Mesenteric fat pad (tissue), 1 donor: ENCODE results near the gene COL24A1. TPM values are rescaled to one million over a fixed set of nuclear protein-coding genes. Genes with fewer than 3 reads are reported as not detected.
"Not testable (repeated sequence)": the region's sequence is repeated elsewhere in the genome, so short reads cannot be mapped to it uniquely, and the experiment has no call there.

ENCODE experiments used
- DNase-seq: peaks from one replicate; pipeline ENCODE4 v3.0.0-alpha.2; 2020; ENCODE audit warnings: low spot score
- total RNA-seq: library from RNA; stranded (reverse); fragmentation: NEBNext Ultra II Directional; extraction: Animal tissue kit (Norgen Biotek cat#: 25700); gene quantifications from one replicate; pipeline ENCODE4 v1.2.1, GENCODE V29; 2021
- donor health status: DM: yes; HTN: yes; CAD: no.

COL24A1 gene
- total RNA-seq, 1 donor from 2014 or later: 0.32 TPM

DNA sequence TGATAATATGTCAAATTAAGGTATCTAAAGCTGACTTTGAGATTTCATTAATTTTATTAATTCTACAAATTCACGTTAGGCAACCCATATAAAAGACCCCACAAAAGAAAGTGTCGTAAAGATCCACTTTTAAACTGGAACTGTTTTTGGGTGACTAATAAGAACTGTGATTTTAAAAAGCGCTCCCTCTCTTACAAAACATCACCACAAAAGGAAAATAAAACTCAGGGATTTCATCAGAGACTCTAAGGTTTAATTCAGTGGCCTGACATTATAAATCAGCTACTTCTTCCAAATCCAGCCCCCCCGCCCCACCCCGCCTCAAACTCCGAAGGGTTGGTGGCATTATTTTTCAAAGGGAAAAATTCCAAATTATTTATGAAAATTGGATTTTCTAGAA is 2.7 kb downstream of the COL24A1 start:
- no peak for DNase-seq

DNA sequence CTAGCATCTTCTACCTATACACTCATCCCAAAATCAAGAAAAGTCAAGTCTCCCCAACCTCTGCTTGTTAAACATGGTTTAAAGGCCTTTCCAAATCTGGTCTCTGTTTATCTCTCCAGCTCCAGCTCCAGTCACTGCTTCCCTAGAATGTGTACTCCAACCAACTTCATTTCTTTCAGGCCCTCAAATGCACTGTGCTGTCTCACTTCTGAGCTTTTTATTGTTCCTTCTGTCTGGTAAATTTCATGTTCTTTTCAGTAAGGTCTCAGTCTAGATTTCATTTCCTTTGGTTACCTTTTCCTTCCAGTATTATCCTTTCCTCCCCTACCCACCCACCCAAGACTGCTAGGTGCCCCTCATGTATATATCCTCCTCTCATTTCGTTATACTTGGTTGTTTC is 3.7 kb downstream of the COL24A1 start:
- no peak for DNase-seq

DNA sequence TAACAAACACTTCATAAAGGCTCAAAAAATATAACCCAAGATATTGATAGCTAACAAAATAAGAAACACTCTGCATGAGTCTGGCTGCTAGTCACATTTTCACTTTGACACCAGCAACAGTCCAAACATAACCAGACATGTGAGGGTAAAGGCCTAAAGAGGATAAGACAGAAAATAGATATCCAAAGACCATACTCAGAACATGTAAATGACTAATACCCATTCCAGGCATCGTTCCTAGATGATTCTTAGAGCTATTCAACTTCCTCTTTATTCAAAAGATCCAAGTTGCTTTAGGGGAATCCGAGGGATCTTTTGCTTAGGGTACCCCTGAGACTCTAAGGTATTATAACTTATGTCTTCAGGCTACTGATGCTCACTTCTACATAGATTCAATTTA is 5.1 kb downstream of the COL24A1 start:
- DNase-seq: no peak

DNA sequence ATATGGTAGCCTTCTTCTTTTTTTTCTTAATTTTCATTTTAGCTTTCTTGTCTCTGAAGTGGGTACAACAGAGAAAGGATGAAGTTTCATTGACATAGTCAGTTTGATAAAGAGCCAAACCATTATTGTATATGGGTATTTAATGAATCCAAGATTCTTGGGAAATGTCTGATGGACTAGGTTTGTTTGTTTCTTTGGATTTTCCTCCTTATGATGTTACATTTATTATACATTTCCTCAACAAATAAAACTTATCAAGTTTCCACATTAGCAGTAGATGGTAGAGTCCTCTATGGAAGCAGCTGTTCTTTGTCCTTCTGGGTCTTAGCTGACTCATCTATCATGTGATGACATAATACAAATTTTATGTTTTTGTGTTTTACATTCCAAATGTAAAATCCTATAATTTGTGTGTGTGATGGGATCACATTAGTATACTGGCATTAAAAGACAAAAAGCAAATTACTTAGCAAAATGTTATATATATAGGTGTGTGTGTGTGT is 6.0 kb downstream of the COL24A1 start:
- DNase-seq: no peak

DNA sequence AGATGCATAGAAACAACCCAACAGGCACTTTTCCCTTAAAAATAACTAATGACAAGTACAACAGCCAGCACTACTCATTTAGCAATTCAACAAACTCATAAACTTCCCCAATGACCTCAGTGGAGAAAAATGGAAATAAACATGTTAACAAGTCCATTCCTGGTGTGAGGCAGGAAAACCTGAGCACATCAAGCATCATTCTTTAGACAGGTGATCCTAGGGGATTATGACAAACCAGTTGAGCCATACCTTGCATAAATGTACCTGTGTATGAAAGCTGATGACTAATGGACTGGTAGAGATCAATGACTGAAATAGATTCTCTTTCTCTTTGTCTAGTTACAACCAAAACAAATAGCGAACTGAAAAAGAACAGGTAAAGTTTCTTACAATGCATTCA is 7.0 kb downstream of the COL24A1 start:
- DNase-seq: no peak

- no peak for DNase-seq
Measured at GRCh38 chr1:86147755-86148154, 8.8 kb downstream of the COL24A1 start.

DNA sequence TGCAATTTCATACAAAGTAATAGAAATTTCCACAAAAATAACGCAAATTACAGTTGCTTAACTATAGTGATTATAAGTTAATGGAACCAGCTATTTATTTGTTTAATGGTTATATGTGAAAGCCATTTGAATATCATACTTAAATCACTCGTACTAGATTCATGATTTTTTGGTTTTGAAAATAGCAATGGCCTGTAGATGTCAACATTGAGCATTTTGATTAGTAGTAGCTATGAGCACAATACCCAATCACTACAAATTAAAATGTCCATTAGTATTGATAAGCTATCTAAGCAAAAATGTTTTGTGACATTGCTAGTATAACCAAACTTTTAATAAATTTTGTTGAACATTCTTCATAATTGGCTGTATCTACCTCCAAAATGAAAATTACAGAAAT is 10.0 kb downstream of the COL24A1 start:
- no peak for DNase-seq

DNA sequence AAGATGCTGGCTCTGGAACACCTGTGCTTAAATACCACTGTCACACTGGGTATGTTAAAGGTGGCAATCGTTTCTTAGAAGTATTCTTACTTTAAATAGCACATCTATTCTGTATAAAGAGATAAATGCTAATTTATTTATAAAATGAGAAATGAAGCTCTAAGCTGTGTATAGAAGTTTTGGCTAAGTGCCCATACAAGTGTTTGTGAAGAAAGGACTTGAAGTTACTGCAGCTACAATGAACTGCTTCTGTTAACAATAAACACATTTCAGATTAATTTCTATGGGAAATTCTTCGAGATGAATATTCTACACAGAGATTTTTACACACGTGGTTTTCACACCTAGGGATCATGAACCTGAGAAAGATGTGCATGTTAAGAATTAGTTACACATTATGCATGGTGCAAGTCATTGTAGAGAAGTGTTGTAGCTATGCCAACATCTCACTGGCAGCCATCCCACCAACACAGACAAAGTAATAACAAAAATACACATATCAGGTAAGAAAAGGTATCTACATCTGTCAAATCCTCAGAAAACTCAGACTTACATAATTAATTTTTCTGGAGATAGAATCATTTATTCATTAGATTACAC is 16.2 kb downstream of the COL24A1 start:
- DNase-seq: no peak

GRCh38 chr1:86138746-86139145 is 17.8 kb downstream of the COL24A1 start:
- no peak for DNase-seq

GRCh38 chr1:86137436-86137835 is 19.1 kb downstream of the COL24A1 start:
- no peak for DNase-seq

- DNase-seq: no peak
Measured at GRCh38 chr1:86119214-86119764, 37.3 kb downstream of the COL24A1 start.

- DNase-seq: no peak
Measured at GRCh38 chr1:86114816-86115400, 41.7 kb downstream of the COL24A1 start.

DNA sequence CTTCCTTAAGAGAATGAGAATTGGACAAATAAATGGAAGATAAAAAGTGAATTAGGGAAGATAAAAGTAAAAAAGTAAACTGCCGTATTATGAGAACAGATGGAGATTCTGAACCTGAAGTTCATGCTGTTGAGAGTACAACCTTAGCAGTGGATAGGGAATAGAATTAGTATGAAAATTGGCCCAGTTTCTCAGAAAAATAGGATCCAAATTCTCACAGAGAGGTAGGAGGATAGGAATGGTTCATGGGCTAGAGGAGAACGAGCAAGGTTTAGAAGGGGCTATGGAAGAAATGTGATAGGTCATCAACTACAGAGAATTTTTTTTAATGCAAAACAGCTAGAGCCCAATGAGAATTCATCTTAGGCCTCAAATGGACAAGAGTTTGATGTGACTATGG is 42.3 kb downstream of the COL24A1 start:
- no peak for DNase-seq

DNA sequence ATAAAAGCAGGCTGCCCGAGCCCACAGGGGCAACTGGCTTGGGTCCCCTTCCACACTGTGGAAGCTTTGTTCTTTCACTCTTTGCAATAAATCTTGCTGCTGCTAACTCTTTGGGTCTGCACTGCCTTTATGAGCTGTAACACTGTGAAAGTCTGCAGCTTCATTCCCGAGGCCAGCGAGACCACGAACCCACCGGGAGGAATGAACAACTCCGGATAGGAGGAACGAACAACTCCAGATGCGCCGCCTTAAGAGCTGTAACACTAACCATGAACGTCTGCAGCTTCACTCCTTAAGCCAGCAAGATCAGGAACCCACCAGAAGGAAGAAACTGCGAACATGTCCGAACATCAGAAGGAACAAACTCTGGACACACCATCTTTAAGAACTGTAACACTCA is 45.0 kb downstream of the COL24A1 start:
- DNase-seq: not testable (repeated sequence)

- no peak for DNase-seq
Measured at GRCh38 chr1:86110451-86111129, 46.0 kb downstream of the COL24A1 start.

- no peak for DNase-seq
Measured at GRCh38 chr1:86105533-86105866, 51.1 kb downstream of the COL24A1 start.

GRCh38 chr1:86104606-86105532 is 51.7 kb downstream of the COL24A1 start:
- no peak for DNase-seq

DNA sequence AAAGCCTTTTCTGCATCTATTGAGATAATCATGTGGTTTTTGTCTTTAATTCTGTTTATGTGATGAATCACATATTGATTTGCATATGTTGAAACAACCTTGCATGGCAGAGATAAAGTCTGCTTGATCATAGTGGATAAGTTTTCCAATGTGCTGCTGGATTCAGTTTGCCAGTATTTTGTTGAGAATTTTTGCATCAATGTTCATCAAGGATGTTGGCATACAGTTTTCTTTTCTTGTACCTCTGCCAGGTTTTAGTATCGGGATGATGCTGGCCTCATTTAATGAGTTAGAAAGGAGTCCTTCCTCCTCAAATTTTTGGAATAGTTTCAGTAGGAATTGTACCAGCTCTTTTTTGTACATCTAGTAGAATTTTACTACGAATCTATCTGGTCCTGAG is 55.0 kb downstream of the COL24A1 start:
- DNase-seq: no peak

DNA sequence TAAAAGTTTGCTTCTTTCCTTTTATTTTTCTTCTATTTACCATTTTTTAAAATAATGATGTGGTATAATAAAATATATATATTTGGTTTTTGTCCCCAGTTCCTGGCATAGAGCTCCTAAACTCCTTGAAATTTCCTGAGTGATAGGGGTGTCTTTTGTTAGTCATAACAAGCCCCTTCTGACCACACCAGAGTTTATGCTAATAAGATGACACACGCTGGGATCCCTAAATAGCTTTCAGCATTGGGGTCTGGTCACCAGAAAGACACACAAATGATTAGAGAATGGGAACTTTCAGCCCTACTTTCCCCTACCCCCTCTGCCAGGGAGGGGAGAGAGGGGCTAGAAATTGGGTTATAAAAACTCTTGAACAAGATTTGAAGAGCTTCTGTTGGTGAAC is 56.2 kb downstream of the COL24A1 start:
- DNase-seq: no peak

GRCh38 chr1:86089765-86090164 is 66.8 kb downstream of the COL24A1 start:
- no peak for DNase-seq

DNA sequence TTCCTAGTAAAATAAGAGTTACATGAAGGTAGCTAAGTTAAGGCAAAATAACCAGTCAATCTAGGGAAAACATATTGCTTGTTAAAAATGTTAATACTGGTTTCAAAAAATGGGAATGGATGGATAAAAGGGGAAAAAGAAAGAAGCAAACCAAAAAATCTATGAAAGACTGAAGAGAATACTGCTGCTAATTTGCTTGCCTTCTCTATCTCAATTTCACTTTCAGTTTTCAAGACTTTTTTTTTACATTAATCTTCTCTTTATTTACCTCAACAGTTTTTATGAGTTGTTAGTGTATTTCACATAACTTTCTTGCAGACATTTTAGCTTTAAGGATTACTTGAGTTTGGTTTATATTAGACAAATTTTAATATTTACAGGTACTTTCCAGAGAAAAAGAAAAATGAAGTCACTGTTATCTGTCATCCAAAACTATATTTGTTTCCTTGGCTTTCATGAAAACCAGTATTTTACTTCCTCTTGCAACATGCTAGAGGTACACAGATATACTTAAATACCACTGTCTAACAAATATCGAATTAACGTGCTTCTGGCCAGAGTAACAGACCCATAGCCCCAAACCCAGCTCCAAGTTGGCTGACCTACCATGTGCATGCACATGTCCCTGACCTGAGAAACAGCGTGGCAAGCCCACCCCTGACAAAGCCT is 70.7 kb downstream of the COL24A1 start:
- no peak for DNase-seq
